ENCODE measurements around the gene AASDHPPT. TPM values are rescaled to one million over a fixed set of nuclear protein-coding genes. Genes with fewer than 3 reads are reported as not detected.

The AASDHPPT gene
- total RNA-seq, 1 experiment from 2014 or later, result 50.1 TPM

DNA sequence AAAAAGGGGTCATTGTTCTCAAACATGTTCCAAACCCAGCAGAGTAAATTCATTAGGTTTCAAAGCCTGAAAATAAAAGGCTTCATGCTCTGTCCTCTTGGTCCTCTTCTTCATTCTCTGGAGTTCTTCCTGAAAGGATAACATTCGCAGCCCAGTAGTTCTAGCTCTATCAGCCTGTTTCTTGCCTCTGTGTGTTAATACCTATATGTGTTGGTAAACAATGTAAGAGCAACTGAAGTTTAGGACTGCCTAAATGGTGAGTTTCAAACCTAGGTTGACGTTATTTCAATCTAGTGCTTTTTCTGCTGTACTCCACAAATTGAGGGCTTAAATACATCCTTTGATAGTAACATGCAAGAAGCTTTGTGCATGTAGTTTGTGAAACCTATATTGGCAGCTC lies 9.4 kb downstream of the AASDHPPT start:
- no peak for DNase-seq (ENCODE audit: low spot score)

DNA sequence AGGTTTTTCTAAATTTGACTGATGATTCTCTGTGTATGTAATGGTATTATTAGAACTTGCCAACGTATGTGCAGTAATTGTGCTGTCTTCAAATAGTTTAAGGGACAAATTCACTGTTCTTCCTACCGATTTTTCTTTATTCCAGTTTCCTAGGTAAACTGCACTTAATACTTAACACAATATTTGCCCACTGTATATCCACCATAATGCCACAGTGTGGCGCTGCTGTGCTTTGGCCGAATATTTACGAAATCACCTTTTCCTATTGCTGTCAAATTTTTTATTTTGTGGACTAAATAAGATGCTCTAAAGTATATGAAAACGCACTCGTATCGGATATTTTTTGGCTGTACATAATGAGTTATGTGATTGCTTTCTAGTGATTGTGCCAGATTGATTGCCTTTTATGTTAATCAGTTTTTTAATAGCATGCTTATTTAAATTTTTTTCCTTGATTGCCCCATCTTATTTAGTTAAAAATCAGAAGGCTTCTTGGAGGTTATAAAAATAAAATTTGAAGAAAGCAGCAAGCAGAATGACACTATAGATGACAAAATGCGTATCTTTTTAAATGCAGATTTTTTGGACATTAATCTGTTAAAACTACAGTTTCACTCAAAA lies 10.5 kb downstream of the AASDHPPT start:
- DNase-seq (ENCODE audit: low spot score), result peak; percentile 38

DNA sequence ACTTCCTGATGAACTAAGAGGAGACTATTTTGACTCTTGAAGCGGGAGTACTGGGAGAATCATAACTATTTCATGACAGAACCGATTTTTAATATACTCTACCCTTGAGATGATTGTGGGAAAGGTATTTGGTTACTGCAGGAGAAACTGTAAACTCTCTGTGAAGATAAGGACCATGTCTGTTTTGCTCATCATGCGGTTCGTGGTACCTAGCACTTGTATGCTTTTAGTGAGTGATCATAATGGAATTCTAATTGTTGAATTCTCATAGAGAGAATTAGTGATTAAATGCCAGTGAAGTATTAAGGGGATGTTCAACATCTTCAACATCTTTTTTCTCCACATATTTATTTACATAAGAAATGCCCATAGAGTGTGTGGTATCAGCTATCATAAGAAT lies 11.4 kb downstream of the AASDHPPT start:
- DNase-seq (ENCODE audit: low spot score), result no peak

DNA sequence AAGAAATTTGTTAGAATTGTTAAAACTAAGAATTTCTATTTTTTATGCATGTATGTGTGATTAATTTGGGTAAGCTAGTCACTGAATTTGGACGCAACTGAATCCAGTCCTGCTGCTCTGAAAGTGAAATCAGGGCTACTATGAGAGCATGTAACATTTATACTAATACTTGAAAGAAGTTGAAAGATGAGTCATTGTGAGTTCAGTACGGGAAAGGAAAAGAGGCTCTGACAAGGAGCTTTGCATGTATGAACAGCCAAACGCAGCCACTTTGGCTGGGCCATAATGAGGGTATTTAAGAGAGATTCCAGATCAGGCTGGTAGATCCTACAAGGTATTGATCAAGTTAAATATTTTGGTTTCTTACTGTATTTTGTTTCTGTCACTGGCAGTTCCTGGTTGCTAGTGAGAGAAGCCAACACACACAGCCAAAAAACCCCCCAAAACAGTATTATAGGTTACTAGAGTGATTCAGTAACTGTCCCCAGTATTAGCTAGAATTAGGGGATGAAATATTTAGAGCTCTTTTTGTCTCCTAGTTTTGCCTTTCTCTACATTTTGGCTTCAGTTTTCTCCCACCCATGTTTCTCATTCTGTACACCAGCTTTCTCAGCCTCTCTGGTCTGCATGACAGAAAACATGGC lies 14.1 kb downstream of the AASDHPPT start:
- DNase-seq (ENCODE audit: low spot score), result peak; percentile 3

DNA sequence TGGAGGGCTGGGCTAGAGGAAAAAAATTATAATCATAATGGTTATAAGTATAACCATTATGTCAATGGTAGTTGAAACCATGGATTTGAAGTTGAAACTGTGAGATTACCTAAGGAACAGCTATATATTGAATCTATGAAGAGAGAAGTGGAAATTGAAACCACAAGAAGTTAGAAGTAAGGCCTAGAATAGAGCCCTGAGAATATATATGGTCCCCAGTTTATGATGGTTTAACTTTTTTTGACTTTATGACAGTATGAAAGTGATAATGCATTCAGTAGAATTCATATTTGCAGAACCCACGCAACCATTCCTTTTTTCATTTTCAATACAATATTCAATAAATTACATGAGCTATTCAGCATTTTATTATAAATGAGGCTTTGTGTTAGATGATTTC lies 15.0 kb downstream of the AASDHPPT start:
- DNase-seq (ENCODE audit: low spot score), result no peak

DNA sequence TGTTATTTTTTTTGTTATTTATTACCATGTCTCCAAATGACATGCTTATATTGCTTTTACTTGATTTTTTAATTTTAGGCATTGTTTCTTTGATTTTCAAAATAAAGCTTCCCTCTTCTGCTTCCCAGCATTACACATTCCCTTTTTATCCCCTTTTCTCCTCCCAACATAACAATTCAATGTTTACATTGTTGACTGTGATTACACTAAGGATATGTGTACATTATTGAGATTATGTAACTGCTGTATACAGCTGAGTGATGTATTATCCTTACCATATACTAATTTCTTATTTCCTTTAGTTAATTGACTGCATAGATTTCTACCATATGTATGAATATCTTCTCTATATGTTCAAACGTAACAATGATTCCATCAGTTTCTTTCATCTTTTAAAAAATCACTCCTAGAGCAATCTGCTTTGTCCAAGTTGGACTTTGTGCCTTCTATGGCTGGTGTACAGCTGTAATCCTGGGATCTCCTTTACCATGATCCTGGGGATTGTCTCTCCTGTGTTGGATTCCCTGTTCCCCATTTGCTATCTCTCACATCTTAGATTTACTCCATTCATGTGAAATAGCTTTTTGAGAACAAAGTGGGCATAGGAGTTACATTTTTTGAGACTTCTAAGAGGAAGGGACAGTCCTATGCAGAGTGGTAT lies 21.6 kb downstream of the AASDHPPT start:
- no peak for DNase-seq (ENCODE audit: low spot score)

DNA sequence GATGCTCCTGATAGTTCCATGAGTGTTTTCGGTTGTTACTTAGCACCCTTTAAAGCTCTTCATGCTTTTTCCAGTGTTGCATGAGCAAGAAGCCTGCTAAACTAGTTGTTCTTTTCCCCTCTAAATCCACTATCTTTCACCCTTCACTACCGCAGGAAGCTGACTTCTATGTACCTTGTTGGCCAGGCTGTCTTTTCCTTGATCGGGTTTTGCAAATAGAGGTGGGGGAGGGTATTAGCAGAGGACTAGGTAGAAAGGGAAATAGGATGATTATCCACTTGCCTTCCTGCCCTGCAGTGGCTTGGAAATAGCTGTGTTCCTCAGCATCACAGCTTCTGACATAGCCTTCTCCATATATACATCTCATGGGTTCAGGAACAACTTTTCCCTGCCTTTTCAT lies 23.9 kb downstream of the AASDHPPT start:
- DNase-seq (ENCODE audit: low spot score), result no peak

DNA sequence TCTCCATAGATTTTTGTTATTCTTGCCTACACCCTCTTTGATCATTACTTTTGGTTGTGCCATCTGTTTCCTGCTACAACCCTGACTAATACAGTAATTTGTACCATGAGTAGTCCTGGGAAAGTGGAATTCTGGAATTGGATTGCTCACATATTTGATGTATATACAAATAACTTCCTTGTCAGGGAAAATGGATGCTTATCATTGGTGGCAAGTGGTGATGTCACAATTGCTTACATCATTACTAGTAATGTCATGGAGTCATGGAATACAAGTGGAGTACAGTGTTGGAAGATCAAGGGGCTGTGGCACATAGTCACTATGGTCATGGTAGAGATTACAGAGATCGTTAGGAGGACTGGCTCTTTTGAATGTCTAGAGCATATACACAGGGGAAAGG lies 24.4 kb downstream of the AASDHPPT start:
- DNase-seq (ENCODE audit: low spot score), result peak; percentile 2

DNA sequence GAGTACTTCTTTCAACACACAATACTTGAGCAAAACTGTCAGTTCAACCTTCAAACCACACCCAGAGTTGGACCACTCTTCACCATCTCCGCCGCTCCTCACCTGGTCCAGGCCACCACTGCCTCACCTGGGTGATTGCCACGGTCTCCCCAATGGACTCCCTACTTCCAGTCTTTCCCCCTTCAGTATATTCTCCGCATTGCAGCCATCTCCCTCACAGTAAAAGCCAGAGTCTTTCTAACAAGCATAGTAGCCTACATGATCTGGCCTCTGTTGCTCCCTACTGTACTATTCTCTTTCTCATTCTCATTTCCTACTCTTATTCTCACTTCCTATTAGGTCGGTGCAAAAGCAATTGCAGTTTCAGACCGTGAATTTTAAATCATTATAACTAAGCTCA lies 28.5 kb downstream of the AASDHPPT start:
- DNase-seq (ENCODE audit: low spot score), result no peak

DNA sequence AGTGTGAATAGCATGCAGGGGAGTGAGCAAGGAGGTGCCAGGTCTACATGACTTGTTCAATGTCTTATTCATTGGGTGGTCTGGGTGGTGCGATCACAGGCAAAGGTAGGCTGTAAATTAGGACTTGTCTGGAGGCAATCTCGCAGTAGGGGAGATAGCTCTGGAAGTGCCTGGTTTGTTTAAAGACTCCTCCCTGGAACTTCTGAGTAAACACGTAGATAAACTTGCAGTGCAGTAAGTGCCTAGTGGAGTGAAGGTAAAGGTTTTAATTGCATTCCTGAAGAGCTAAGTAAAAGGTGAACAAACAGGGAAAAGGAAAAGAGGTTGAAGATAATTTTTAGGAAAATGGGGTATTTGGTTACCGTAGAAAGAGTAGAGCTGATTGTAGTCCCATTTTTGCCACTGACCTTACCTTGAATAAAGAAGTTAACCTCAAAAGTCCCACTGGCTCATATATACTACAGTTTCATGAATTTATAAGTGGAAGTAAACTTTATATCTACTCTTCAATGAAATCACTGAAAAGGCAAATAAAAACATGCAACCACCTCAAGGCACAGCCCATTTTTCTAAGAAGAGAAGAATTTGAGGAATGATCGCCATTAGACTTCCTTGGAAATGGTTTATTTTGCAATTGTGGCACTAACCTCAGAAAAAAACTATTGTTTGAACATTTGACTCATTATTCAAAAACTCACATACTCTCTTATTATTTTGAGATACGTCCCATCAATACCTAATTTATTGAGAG lies 44.3 kb downstream of the AASDHPPT start:
- no peak for DNase-seq (ENCODE audit: low spot score)

DNA sequence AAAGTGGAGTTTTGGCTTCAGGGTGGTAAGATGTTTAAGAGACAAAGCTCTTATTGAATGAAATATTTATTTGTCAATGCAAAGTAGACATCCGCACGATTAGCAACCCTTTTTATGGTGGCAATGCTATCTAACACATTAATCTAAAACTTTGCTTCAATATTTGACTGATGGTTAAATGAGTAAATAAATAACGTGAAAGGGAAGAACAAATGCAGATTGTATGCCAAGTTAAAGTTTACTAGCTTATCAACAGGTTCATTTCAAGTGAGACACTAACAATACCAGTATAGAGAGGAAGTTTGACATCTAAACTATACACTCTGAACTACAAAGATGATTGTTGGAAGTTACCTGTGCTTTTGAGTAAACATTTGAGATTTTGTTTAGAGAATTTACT lies 50.1 kb downstream of the AASDHPPT start:
- no peak for DNase-seq (ENCODE audit: low spot score)

DNA sequence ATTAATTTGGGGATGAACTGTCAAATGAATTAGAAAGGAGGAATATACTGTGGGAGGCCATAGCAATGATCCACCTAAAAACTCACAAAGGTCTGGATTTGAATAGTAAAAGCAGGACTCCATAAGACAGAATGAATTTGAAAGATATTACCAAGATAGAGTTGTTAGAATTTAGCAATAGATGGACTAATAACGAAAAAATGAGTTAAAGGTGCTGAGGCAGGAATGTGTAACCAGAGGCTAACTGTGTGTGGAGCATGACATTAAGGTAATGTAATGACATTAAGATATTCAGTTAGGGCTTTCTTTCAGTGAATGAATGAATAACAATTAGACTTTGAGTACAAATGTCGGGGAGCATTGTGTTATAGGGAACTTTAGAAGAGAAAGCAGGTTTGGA lies 51.3 kb downstream of the AASDHPPT start:
- DNase-seq (ENCODE audit: low spot score), result no peak

DNA sequence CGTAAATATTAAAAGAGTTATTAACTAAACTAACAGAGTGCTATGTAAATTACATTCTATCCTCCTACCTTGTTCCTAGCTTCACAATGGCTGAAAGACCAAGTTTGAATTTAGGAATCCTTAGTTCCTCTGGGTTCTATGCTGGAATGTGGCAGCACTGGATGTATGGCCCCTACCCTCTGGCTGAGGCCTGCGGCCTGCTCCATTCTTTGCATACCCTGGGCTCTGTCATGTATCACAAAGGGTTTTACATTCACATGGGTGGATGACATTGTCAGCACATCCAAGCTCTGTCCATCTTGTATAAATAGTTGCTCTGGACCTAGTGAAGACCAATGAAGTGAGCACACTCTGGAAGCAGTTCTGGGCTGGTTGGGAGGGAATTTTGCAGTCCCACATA lies 54.5 kb downstream of the AASDHPPT start:
- DNase-seq (ENCODE audit: low spot score), result no peak

DNA sequence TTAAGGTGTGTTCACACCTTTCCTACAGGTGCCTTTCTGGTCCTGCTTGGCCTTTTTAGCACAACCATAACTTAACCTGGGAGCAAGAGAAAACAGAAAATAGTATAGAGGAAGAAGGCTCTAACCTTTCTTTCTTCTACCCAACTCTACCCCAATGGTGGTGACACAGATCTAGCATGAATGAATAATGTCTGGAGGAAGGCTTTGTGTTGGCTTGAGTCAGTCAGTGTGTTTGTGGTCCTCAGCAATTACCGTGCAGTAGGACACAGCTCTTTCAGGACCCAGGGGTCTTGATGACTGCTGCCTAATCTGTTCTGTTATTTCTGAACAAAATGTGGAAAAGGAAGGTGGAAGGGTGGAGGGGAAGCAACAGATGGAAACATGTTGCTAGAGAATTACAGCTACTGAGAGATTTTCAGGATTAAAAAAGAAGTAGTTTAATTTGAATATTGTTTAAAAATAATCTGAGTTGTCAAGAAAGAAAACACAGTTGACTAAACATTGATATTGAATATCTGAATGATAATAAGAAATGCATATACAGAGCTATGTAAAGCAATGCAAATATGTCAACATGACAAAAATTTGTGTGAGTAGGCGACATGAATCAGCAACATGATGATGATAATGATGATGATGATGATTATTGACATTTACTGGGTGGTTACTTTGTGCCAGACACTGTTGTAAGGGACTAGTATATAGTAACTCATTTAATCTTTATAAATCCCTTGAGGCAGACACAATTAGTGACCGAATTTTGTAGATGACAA lies 55.3 kb downstream of the AASDHPPT start:
- no peak for DNase-seq (ENCODE audit: low spot score)

DNA sequence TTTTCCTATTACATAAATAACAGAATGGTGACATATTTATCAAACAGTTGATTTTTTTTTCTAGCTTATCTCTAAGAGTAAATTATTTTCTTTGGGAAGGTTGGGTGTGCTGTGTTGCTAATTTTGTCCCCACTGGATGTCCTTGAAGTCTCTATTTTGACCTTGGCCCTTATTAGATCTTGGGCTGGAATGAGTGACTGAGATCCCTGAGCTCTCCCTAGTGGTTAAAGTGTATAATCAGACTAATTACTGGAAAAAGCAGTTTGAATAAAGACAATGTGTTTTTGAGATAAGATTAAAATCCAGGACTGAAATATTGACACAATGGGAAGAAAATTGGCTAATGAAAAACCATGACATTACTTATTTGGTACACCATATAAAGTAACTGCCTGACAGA lies 56.1 kb downstream of the AASDHPPT start:
- no peak for DNase-seq (ENCODE audit: low spot score)

DNA sequence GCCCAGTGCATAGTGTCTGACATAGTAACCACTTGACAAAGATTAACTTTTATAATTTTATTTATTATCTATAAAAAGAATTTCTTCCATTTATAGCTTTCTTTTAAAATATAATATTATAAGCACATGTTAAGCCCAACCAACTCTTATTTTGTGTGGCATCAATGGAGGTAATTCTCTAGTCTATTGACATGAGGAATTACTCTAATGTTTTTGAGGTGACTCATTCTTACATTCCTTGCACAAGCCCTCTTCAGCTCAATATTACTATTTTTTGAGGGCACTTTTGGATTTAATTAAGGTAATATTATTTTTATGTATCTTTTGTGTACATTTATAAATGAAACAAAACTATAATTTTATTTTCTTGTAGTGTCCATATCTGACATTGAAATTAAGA lies 59.6 kb downstream of the AASDHPPT start:
- DNase-seq (ENCODE audit: low spot score), result no peak

DNA sequence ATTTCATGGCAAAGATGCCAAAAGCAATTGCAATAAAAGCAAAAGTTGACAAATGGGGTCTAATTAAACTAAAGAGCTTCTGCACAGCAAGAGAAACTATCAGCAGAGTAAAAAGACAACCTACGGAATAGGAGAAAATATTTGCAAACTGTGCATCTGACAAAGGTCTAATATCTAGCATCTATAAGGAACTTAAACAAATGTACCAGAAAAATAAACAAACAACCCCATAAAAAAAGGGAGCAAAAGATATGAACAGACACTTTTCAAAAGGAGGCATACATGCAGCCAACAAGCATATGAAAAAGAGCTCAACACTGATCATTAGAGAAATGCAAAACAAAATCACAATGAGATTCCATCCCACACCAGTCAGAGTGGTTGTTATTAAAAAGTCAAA lies 60.3 kb downstream of the AASDHPPT start:
- DNase-seq (ENCODE audit: low spot score), result no peak

Other genes with a start within 250 kb of the AASDHPPT start
- gene MSANTD4, start 55.4 kb upstream of the AASDHPPT start, total RNA-seq (2014; rRNA removed; shearing (Covaris generic)), result 16.2 and 18.1 TPM in 2 replicates
- gene KBTBD3, start 315 bp upstream of the AASDHPPT start, total RNA-seq (2014; rRNA removed; shearing (Covaris generic)), result 1.3 and 7.4 TPM in 2 replicates

Data from A172 (cell line).